Ramos (cell line): ENCODE measurements around the gene SLC2A9.

Experiments
- in situ Hi-C: fragments of 300-500 bp; cut with MboI; formaldehyde crosslinking; loops from one replicate; pipeline ENCODE4 v1.14.3; 2022; ENCODE audit warnings: low sequenced_read_pairs; ENCODE audit not compliant: unreplicated experiment

Gene SLC2A9

DNA sequence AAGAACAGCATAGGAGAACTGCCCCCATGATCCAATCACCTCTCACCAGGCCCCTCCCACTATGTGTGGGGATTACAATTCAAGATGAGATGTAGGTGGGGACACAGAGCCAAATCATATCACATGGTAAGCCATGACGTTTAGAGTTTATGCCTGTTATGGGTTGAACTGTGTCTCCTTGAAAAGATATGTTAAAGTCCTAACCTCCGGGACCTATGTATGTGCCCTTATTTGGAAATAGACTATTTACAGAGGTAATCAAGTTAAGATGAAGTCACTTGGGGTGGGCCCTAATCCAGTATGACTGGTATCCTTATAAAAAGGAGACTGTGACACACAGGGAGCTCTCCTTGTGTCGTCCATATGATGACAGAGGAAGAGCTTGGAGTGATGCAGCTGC is 25.2 kb upstream of the SLC2A9 start:
- in situ Hi-C loops: no loop called here

DNA sequence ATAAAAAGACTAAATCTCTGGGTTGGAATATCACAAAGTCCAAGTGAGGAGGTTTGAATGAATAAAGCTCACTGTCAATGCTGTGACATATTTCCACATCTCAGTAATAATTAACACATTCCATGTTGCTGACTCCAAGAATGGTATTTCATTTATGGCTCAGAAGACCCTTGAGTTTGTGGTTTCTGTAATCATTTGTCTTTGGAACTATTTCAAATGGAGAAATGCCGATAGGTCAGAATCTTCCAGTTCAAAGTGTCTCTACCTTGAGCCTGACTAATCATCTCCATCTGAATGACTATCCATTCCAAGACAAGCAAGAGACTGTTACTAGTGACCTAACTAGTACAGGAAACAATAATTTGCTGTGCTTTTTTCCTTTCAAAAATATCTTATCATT is 24.2 kb upstream of the SLC2A9 start:
- in situ Hi-C loops: no loop called here

DNA sequence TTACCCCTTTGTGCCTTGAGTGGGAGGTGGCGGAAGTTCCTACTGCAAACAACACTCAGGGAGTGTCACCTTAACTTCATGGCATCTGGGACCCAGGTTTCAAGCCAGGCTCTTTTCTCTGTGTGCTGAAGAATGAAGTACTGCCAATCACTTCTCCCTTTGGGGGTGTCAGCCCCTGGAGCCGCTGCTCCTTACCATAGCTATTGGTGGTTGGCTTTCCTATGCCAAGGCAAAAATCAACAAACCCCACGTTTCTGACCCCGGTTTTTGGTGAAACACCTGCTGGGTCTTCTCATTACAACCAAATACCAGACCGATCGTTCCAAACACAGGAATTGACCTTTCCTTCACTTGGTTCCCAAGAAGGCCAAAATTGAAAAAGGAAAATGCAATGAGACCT is 19.7 kb upstream of the SLC2A9 start:
- in situ Hi-C loops: no loop called here

DNA sequence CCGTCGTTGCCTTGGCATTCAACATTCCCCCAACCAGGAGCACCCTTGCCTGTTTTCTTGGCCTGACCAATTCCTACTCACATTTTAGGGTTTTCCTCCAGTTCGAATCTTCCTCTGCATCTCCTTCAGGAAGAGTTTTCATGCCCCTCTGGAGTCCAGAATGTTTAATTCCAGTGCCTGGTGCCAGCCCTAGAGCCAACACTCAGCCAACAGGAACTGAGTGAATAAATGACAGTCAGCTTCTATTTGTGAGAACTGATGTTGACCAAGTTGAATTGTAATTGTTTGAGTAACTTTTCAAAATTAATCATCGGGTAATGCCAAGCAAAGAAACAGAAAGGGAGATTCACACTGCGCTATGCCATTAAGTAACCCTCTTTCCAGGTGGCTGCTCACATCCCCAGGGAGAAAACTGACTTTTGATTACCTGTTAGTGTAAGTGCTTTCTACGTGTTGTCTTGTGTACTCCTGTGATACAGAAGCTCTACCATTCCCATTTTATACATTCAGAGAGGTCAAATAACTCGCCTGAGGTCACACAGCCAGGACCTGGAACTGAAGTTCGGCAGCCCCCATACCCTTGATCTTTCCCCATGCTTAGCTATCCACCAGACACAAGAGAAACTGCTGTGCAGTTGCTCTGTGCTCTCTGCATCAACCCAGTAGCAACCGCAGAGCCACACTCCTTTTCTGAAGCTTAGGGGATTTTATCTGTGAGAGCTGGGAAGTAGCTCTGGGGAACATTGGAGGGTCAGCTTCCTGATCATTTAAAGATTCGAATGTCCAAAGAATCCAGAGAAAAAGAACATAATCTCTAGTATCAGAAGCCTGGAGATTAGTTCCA is 19.0 kb upstream of the SLC2A9 start:
- in situ Hi-C loops: no loop called here

DNA sequence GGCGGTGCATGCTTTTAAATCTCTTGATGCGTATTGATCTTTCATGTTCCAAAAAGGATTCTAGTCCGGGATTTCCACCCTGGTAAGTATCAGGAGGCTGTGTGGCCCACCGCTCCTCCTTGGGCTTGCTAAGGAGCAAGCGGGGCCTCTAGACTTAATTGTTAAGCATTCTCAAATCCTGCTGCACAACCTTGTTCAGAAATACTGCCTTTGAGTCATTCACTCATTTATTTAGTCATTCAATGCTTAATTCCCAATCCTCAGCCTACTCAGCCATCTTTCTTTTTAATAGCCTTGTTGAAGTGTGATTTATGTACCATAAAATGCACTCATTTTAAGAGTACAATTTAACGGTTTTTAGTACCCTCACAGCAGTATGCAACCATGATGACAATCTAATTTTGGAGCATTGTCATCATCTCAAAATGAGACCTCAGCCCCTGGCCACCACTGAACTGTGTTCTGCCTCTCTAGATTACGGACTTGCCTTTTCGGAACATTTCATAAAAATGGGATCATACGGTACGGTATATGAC is 15.6 kb upstream of the SLC2A9 start:
- in situ Hi-C loops: no loop called here

DNA sequence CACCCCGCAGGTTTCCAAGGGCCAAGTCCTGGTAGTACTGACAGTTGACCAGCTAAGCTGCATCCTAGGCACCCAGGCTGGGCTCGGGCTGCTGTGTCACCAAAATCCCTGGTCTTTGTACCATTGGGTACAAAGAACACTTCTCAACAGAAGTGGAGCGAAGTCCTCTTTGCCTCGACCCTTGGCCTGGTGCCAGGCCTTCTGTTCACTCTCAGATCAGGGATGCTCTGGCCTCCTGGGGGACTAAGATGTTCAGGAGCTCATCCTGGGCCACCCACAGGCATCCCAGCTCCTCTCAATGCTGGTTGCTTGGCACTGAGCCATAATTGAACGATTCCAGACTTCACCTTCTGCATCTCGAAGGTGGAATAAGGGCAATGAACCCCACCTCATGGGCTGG is 13.8 kb upstream of the SLC2A9 start:
- in situ Hi-C loops: no loop called here

DNA sequence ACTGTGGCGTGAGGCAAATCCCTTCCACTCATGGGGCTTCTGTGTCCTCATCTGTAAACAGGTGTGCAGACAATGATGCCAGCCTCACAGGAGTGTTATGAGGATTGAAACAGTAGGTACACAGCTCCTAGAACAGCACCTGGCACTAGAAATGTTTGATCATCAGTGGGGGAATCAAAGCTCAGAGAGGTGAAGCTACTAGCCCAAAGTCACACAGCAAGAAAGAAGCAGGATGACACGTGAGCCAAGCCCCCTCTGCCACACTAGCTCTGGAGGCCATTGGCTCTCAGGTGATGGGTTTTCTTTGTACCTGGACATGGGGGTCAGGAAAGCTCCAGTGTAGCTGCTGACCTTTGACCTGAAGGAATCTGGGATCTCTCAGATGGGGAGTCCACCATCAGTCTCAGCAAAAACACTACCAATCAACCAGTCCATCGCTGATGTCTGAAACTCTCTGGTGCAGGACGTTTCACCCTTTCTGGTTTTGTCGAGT is 13.4 kb upstream of the SLC2A9 start:
- in situ Hi-C loops: no loop called here

DNA sequence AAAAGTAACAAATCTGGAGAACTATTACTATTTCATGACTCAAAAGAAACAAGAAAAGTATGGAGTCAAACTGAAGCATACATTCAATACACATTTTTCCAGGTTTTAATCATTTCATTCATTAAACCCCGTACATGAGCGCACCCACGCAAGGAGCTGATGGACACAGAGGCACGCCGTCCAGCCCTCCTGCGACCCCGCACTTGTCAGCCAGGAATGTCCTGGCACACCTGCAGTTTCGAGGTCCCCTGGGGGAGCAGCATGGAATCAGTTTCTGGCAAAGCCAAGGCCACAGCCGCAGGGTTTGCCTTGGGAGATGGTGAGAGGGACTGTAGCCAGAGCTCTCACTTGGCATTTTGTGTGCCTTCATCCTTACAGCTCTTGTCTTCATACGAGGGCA is 12.8 kb upstream of the SLC2A9 start:
- in situ Hi-C loops: no loop called here

DNA sequence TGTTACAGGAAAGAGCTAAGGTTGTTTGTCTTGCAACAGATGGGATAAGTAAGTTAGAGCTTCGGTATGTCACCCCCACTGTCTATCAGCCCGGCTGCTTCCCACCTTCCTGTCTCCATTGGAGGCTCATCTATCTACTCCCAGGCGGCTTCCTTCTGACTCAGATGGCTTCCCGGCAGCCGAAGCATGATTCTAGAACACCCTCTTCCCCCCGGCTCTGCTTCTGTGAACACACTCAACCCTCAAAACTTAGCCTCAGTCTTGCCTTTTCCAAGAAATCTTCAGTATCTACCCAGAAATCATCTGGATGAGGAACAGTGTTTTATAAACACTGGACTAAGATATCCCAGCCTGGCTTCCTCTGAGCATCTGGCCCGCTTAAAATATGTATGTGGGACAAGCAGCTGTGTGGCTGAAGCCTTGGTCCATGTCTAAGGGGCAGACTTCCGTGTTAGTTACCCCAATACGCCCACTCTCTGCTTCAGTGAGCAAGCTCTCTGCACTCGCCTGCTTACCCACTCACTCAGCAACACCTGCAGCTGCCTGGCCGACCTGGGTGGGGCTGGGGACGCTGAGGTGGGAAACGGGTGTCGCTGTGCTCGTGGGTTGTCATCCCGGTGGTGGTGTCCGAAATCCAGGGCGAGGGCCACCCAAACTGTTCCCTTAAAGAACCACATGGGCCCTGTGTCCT is 12.0 kb upstream of the SLC2A9 start:
- in situ Hi-C loops: no loop called here

DNA sequence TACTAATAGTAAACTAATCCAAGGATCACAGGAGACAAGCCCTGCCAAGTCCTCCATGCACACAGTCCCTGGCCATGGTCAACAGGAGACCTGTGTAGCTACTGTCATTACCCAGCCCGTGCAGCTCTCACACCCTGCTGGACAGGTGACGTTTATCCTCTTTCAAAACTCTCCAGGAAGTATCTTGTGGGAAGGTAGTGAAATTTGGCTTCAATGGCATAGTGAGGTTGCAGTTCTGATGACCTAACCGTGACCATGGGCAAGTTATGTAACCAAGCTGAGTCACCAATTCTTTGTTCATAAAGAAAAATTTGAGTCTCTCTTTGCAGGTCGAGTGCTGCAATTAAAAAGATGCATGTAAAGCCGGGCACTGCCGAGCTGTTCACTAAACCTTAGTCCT is 11.3 kb upstream of the SLC2A9 start:
- in situ Hi-C loops: no loop called here

DNA sequence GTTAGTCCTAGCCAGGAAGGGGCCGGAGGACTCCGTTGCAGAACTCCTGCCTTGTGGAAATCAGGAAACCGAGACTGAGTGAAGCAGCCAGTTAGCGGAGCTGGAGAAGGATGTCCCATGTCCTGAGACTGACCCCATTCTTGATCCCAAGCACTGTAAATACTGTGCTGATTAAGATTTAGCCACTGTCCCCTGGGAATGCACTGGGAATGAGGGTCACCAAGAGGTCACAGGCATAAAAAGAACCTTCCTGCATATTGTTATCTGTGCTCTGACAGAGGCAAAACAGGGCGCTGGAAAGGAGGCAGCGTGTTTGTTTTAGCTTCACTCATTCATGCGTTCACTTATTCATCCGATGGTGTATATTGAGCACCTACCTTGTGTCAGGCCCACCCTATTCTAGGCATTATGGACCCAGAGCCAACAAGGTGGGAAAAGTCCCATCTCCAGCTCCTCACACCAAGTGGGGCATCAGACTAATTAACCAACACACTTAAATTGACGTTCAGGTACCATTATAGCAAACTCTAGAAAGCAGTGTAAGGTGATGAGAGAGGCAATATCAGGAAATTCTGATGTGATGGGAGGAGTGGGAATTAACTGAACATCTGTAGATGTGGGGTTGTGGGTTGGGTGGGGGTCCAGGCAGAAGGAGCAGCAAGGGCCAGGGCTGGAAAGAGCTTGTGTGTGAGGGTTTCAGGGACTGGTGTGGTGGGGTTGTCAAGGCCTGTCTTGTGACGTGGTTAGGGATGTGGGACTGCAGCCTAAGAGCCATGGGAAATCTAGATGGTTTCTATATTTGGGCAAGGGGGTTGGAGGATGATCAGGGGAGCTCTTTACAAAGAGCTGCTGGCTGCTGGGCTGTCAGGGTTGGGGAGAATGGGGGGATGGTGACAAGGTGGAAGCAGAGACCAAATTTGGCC is 10.6 kb upstream of the SLC2A9 start:
- in situ Hi-C loops: no loop called here

DNA sequence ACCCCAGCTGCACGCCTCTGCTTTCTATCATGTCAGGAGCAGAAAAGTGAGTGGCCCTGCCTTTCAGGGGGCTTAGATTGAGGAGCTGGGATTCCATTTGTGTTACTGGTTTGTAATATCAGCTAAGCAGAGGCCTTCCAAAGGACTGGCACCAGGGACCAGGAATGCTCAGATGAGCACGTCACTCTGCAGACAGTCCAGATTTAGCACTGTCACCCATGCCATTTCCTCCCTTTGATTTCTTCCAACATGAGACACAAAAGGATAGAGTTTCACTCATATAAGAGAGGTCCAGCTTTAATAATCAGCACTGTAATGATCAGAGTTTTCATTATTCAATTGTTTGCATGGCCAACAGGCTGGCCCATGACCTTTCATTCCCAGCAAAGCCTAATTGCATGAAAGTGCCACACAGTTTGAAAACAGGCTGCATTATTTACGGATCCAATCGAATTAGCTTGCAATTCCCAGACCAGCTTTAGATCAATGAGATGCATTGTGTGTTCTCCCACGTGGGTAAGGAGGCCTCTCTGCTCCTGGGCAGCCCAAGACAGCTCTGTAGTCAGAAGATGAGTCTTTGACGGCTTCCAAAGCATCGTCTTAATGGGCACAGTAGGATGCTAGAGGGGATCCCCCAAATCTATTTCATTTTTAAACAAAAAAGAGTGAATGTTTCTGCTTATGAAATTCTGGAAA is 9.8 kb upstream of the SLC2A9 start:
- in situ Hi-C loops: no loop called here

DNA sequence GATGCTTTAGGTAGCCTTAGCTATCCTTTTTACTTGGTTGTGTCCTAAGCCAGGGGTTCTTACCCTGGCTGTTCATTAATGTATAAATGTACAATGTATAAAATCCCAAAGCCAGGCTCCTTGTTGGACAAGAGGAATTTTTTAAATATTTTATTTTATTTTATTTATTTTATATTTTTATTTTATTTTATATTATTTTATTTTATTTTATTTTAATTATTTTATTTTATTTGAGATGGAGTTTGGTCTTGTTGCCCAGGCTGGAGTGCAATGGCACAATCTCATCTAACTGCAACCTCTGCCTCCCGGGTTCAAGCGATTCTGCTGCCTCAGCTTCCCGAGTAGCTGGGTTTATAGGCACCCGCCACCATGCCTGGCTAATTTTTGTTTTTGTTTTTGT is 8.1 kb upstream of the SLC2A9 start:
- in situ Hi-C loops: no loop called here

DNA sequence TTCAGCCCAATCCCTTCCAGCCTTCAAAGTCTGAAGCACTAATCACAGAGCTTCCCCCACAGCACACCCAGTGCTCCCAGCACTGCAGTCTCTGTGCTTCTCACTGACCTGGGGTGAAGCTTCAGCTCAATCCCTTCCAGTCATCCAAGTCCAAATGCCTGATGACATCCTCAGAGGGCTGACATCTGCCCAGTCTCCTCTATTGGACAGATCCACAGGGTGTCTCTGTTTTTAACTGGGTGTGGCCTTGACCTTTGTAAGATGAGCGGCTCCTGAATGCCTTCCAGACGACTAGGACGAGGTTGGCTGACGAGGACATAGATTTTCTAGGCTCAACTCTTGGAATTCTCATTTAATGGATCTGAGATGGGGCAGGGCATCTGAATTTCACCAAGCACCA is 7.6 kb upstream of the SLC2A9 start:
- in situ Hi-C loops: no loop called here

DNA sequence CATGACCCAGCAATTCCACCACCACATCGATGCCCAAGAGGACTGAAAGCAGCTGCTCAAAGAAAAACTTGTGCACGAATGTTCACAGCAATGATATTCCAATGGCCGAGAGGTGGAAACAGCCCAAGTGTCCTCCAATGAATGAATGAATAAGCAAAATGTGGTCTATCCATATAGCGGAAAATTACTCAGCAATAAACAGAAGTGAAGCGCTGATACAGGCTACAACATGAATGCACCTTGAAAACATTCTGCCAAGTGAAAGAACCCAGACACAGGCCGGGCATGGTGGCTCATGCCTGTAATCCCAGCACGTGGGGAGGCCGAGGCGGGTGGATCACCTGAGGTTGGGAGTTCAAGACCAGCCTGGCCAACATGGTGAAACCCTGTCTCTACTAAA is 5.2 kb upstream of the SLC2A9 start:
- in situ Hi-C loops: no loop called here

DNA sequence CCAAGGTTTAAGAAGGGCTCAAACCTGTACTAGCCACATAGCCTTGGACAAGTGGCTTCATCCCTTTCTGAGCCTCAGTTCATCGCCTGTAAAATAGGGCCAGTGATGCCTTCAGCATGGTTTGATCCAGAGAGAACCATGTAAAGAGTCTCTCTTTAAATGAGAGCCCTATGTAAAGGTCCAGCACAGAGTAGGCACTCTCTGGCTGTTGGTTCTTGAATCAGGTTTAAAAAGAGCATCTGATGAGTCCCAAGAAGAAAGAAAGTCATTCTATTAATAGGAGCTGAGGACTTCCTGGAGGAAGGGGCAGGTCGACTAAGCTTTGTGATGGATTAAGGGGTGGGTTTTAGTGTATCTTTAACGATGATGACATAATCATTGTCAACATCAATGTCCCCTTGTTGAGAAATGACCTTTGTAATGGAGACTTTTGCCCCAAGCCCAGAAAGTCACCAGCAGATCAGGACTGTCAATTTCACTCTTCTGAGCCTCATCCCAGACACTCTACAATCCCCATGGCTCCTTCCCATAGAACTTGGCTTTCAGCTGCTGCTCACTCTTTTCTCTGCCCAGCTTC is 4.0 kb upstream of the SLC2A9 start:
- in situ Hi-C loops: no loop called here

DNA sequence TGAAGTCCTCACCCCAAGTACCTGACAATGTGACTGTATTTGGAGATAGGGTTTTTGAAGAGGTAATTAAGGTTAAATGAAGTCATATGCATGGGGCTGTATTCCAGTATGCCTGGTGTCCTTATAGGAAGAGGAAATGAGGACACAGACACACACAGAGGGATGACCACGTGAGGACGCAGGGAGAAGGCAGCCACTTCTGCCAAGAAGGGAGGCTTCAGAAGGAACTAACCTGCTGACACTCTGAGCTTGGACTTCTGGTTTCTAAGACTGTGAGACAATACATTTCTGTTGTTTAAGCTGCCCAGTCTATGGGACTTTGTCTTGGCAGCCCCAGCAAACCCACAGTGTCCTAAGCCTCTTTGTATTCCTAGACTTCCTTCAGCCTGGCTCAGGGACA is 3.0 kb upstream of the SLC2A9 start:
- in situ Hi-C loops: no loop called here

DNA sequence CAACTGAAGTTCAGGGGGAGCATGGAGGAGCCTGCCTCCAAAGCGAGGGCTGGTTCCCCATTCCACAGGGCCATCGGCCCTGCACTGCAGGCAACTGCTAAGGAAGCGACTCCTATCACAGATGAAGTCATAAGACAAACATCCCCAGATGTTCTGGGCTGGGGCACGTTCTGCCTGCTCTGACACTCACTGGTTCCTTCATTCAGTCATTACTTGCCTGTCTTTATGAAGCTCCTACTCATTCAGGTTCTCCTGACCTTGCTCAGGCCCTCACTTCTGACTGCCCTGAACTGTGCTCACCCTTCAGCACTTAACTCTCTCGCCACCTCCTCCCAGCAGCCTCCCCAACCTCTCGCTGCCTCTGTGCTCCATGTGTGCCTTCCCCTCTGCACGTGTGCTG is 2.5 kb upstream of the SLC2A9 start:
- in situ Hi-C loops: no loop called here

DNA sequence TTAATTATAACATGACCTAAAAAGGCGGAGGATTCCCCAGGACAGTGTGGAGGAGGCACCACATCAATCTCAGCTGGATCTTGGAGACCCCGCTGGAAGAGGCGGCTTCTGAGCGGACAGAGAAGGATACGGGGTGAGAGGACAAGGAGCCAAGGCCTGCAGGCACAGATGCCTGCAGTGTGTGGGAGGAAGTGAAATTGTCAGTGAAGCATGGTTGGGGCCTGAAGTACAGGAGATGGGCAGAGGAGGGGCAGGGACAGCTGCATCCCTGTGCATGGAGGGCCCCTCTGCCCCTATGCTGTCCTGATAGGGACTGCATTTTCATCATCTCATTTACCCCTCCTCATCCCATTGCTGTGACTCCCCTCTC is 1.7 kb upstream of the SLC2A9 start:
- in situ Hi-C loops: no loop called here
